B cell (primary cell): ENCODE data around the gene ADAMTSL2. TPM values are rescaled to one million over a fixed set of nuclear protein-coding genes. Genes with fewer than 3 reads are reported as not detected.

Source experiments
- ATAC-seq: fragments of 200-7000 bp; cut with Tn5 transposase; one replicate; pipeline ENCODE4 v1.10.0; 2021; ENCODE audit warnings: low read depth, mild to moderate bottlenecking, moderate number of reproducible peaks, moderate library complexity
- CTCF ChIA-PET: fragments of 350-600 bp; sonication (Branson Sonifier 250); formaldehyde crosslinking; loops from one replicate; lab custom pipeline; 2021; ENCODE audit warnings: antibody characterized with exemption, inconsistent platforms; lab: Charles Lee
- POLR2A ChIA-PET: fragments of 350-600 bp; sonication (Branson Sonifier 250); formaldehyde crosslinking; loops from one replicate; lab custom pipeline; 2021; ENCODE audit warnings: antibody characterized with exemption; lab: Charles Lee
- DNase-seq: peaks from one replicate; pipeline ENCODE4 v3.0.0; 2013
- H2AFZ ChIP-seq: 2 replicates; pipeline ENCODE4 v1.6.1; 2012; ENCODE audit warnings: mild to moderate bottlenecking, low read depth, low read length; ENCODE audit not compliant: insufficient read depth, poor library complexity, severe bottlenecking
- H3K27ac ChIP-seq, 2 donors: 1 replicate in 1 of 2; 2 replicates in 1 of 2; pipeline ENCODE4 v1.5.1; 2012 to 2013; ENCODE audit warnings: low read length in 2 of 2, mild to moderate bottlenecking in 2 of 2, moderate library complexity in 1 of 2
- H3K27me3 ChIP-seq, 4 experiments: fragments of 200-600 bp in 1 of 4; sonication (generic) in 1 of 4; replicated peaks in 1 of 4; 1 replicate in 2 of 4; 2 replicates in 2 of 4; pipeline versions ENCODE4 v1.6.1 to v1.7.0; 2013 to 2016; ENCODE audit warnings: low read length in 3 of 4, mild to moderate bottlenecking in 2 of 4, mixed read lengths in 1 of 4, moderate library complexity in 1 of 4; ENCODE audit not compliant: insufficient read depth in 4 of 4, control insufficient read depth in 3 of 4; ENCODE audit errors: control extremely low read depth in 1 of 4
- H3K36me3 ChIP-seq, 2 experiments: replicated peaks in 1 of 2; 1 replicate in 1 of 2; 2 replicates in 1 of 2; pipeline versions ENCODE4 v1.6.1 to v1.7.1; 2013; ENCODE audit warnings: low read length in 1 of 2; ENCODE audit not compliant: insufficient read depth in 2 of 2, control insufficient read depth in 1 of 2; ENCODE audit errors: control extremely low read depth in 1 of 2, extremely low read depth in 1 of 2
- H3K4me1 ChIP-seq, 2 donors: fragments of 200-600 bp in 1 of 2; sonication (generic) in 1 of 2; 1 replicate in 1 of 2; 2 replicates in 1 of 2; pipeline versions ENCODE4 v1.5.1 to v1.6.1; 2013 to 2017; ENCODE audit warnings: low read length in 2 of 2; ENCODE audit not compliant: control insufficient read depth in 2 of 2, insufficient read depth in 2 of 2
- H3K4me2 ChIP-seq: replicated peaks from 2 replicates; pipeline ENCODE3; 2012; ENCODE audit warnings: mild to moderate bottlenecking, low read depth, low read length; ENCODE audit not compliant: poor library complexity, severe bottlenecking
- H3K4me3 ChIP-seq, 5 experiments: fragments of 200-600 bp in 1 of 5; sonication (generic) in 1 of 5; 1 replicate in 3 of 5; 2 replicates in 2 of 5; pipeline versions ENCODE4 v1.5.1 to v1.7.0; 2011 to 2016; ENCODE audit warnings: low read length in 4 of 5, mild to moderate bottlenecking in 4 of 5, low read depth in 2 of 5, control low read depth in 1 of 5, moderate library complexity in 1 of 5; ENCODE audit not compliant: insufficient read depth in 1 of 5; ENCODE audit errors: control extremely low read depth in 1 of 5, extremely low read depth in 1 of 5
- H3K79me2 ChIP-seq: fragments of 200-600 bp; sonication (generic); one replicate; pipeline ENCODE4 v1.6.0; 2016; ENCODE audit warnings: low read length; ENCODE audit not compliant: control insufficient read depth, insufficient read depth
- H3K9ac ChIP-seq: fragments of 200-600 bp; sonication (generic); 2 replicates; pipeline ENCODE4 v1.6.1; 2017; ENCODE audit warnings: mild to moderate bottlenecking, low read length, moderate library complexity
- H3K9me3 ChIP-seq, 3 donors: one replicate each; pipeline versions ENCODE4 v1.6.1 to v1.7.1; 2013; ENCODE audit warnings: low read length in 2 of 3; ENCODE audit not compliant: control insufficient read depth in 2 of 3, insufficient read depth in 1 of 3; ENCODE audit errors: control extremely low read depth in 1 of 3
- H4K20me1 ChIP-seq: 2 replicates; pipeline ENCODE4 v1.6.0; 2012; ENCODE audit warnings: mild to moderate bottlenecking, low read length; ENCODE audit not compliant: insufficient read depth, control insufficient read depth, poor library complexity, severe bottlenecking
- H3K27ac Mint-ChIP-seq: one replicate; pipeline ENCODE4 v1.8.0; 2021; ENCODE audit warnings: mixed read lengths
- H3K27me3 Mint-ChIP-seq: one replicate; pipeline ENCODE4 v1.8.0; 2021; ENCODE audit warnings: mixed read lengths
- H3K4me1 Mint-ChIP-seq: one replicate; pipeline ENCODE4 v1.8.0; 2021; ENCODE audit warnings: mixed read lengths
- H3K4me3 Mint-ChIP-seq: one replicate; pipeline ENCODE4 v1.8.0; 2021; ENCODE audit warnings: mixed read lengths
- H3K9me3 Mint-ChIP-seq: one replicate; pipeline ENCODE4 v1.8.0; 2022; ENCODE audit warnings: mixed read lengths; ENCODE audit not compliant: insufficient read depth
- EZH2 ChIP-seq: IDR thresholded peaks from 2 replicates; pipeline ENCODE4 v1.6.1; 2012; ENCODE audit warnings: borderline replicate concordance, low read depth, mild to moderate bottlenecking, moderate library complexity, low read length; ENCODE audit not compliant: insufficient read depth, poor library complexity, severe bottlenecking
- WGBS: methylation state at CpG from one replicate; pipeline ENCODE4 v1.1.5; 2013; ENCODE audit warnings: missing lambda C conversion rate; ENCODE audit not compliant: insufficient coverage; 5-methylcytosine and 5-hydroxymethylcytosine counted together
- intact Hi-C: fragments of 100-400 bp; cut with micrococcal nuclease; formaldehyde crosslinking; loops from one replicate; pipeline ENCODE4 v1.10.0; 2022
- polyA plus RNA-seq: library from polyadenylated mRNA; depleted of rRNA; stranded (reverse); fragments of >200 nt; gene quantifications from 2 replicates; pipeline ENCODE4 v1.2.3, GENCODE V29; 2012
- total RNA-seq, 2 donors: library from RNA; stranded (reverse); fragments of 120-200 nt in 1 of 2; gene quantifications; 1 replicate in 1 of 2; 2 replicates in 1 of 2; pipeline versions ENCODE4 v1.2.3 to v1.2.4, GENCODE V29; 2013 to 2022
- TF ChIP-seq, protein P1 (sequence below): fragments of 200-600 bp; IDR thresholded peaks from one replicate; pipeline ENCODE4 v1.8.0; 2022; ENCODE audit warnings: antibody characterized with exemption, mild to moderate bottlenecking

The ADAMTSL2 gene
- total and polyA plus RNA-seq, 2 donors (not counting 1 experiment from before 2014, with no cell fraction given), result 0.03 TPM; not detected in 1

DNA sequence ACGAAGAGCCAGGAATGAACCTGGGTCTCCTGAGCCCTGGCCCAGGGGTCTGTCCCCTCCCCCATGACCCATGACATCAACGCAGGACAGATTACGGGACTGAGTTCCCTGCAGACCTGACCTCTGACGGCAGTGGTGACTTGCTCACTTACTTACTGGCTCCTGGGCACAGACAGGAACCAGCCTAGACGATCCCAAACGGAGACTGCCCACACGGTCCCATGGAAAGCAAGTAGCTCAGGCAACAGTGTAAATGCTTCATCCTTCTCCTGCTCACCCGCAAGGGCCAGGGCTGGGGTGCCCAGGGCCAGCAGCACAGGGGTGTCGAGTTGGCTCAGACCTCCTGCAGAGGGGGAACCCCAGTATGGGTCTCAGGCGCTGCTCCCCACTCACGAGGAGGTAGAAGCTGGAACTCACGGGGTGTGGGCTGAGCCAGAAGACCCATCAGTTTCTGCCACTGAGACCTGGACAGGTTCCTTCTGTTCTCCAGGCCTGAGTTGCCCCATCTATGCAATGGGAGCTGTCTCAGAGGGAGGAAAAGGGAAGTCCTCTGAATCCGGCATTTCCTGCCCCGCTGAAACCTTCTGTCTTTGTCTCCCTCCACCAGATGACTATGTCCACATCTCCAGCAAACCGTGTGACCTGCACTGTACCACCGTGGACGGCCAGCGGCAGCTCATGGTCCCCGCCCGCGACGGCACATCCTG lies 5.6 kb downstream of the ADAMTSL2 start:
- ATAC-seq (peak; percentile 17), DNase-seq (no peak)
- H2AFZ ChIP-seq, result peak overlapping the region; percentile 54
- no peak overlapping the region for H3K27ac ChIP-seq
- H3K36me3 ChIP-seq, result no peaks in the 10 kb centered on the region
- ChIA-PET CTCF (no interaction called here), POLR2A (no interaction called here)
- peaks cover 12 to 14% of the 10 kb centered on the region in 2 donors for H3K4me1 ChIP-seq
- no peaks in the 10 kb centered on the region for H3K9me3 ChIP-seq
- H3K4me2 ChIP-seq, result peak overlapping the region; percentile 61
- Mint-ChIP-seq H3K4me1 (peaks cover 15% of the 10 kb centered on the region), H3K27me3 (peaks cover 18% of the 10 kb centered on the region), H3K9me3 (no peaks in the 10 kb centered on the region), H3K27ac (no peak overlapping the region), H3K4me3 (peak overlapping the region; percentile 80)
- intact Hi-C loops, result no loop called here
- H3K4me3 ChIP-seq, result peak overlapping the region in 3 of 5 experiments; percentile 7 to 15 (median 8)
- H3K9ac ChIP-seq, result peak overlapping the region; percentile 22
- 31% methylated on average over 21 of the region's 22 CpGs for WGBS
- no peaks in the 10 kb centered on the region for H3K79me2 ChIP-seq
- H4K20me1 ChIP-seq, result no peaks in the 10 kb centered on the region
- no peak for TF ChIP-seq EZH2
- TF ChIP-seq, protein P1, sequence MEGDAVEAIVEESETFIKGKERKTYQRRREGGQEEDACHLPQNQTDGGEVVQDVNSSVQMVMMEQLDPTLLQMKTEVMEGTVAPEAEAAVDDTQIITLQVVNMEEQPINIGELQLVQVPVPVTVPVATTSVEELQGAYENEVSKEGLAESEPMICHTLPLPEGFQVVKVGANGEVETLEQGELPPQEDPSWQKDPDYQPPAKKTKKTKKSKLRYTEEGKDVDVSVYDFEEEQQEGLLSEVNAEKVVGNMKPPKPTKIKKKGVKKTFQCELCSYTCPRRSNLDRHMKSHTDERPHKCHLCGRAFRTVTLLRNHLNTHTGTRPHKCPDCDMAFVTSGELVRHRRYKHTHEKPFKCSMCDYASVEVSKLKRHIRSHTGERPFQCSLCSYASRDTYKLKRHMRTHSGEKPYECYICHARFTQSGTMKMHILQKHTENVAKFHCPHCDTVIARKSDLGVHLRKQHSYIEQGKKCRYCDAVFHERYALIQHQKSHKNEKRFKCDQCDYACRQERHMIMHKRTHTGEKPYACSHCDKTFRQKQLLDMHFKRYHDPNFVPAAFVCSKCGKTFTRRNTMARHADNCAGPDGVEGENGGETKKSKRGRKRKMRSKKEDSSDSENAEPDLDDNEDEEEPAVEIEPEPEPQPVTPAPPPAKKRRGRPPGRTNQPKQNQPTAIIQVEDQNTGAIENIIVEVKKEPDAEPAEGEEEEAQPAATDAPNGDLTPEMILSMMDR, result no peak
- peaks cover 0 to 34% (median 6%) of the 10 kb centered on the region in 4 experiments for H3K27me3 ChIP-seq

DNA sequence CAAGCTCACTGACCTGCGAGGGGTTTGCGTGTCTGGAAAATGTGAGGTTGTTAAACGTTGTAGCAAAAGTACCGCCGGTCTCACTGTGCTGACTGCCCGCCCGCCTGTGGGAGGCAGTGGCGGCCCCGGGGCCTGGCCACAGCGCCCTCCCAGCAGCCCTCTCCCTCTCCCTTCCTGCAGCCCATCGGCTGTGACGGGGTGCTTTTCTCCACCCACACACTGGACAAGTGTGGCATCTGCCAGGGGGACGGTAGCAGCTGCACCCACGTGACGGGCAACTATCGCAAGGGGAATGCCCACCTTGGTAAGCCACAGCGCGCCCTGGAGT lies 6.2 kb downstream of the ADAMTSL2 start:
- Histone ChIP-seq H3K4me1 (peaks cover 12 to 14% of the 10 kb centered on the region in 2 donors), H3K4me2 (peak overlapping the region; percentile 61), H3K9me3 (no peaks in the 10 kb centered on the region), H3K27ac (no peak overlapping the region), H3K36me3 (no peaks in the 10 kb centered on the region), H3K9ac (peak overlapping the region; percentile 22), H3K4me3 (peak overlapping the region in 3 of 5 experiments; percentile 7 to 15 (median 8)), H3K79me2 (no peaks in the 10 kb centered on the region), H2AFZ (peak overlapping the region; percentile 54), H3K27me3 (peaks cover 0 to 30% (median 6%) of the 10 kb centered on the region in 4 experiments), H4K20me1 (no peaks in the 10 kb centered on the region)
- Mint-ChIP-seq H3K4me1 (peaks cover 15% of the 10 kb centered on the region), H3K9me3 (no peaks in the 10 kb centered on the region), H3K27ac (no peak overlapping the region), H3K27me3 (peaks cover 14% of the 10 kb centered on the region), H3K4me3 (peak overlapping the region; percentile 80)
- peak; percentile 40 for DNase-seq
- no peak for TF ChIP-seq EZH2
- TF ChIP-seq, protein P1, result no peak
- intact Hi-C loops, result no loop called here
- ChIA-PET POLR2A (no interaction called here), CTCF (no interaction called here)
- ATAC-seq, result peak; percentile 41
- 22% methylated on average over 18 of the region's 18 CpGs for WGBS
